WTC11 (cell line): ENCODE data around the gene HECTD4. TPM values are rescaled to one million over a fixed set of nuclear protein-coding genes. Genes with fewer than 3 reads are reported as not detected.

Experiments used
- ATF2 ChIP-seq: sonication (generic); formaldehyde crosslinking; IDR thresholded peaks from 2 replicates; pipeline ENCODE4 v1.8.1; 2022; ENCODE audit warnings: low read depth, missing genetic modification reagents, borderline replicate concordance
- E2F1 ChIP-seq: sonication (generic); formaldehyde crosslinking; IDR thresholded peaks from 2 replicates; pipeline ENCODE4 v1.8.0; 2022; ENCODE audit warnings: mild to moderate bottlenecking, missing genetic modification reagents
- E2F4 ChIP-seq: sonication (generic); formaldehyde crosslinking; IDR thresholded peaks from 2 replicates; pipeline ENCODE4 v1.8.1; 2022; ENCODE audit warnings: low read depth, mild to moderate bottlenecking, moderate library complexity, missing genetic modification reagents, borderline replicate concordance
- ELF4 ChIP-seq: sonication (generic); formaldehyde crosslinking; IDR thresholded peaks from 2 replicates; pipeline ENCODE4 v1.8.1; 2022; ENCODE audit warnings: low read depth, mild to moderate bottlenecking, moderate library complexity, missing genetic modification reagents
- GRHL2 ChIP-seq: fragments of 250-450 bp; sonication (Bioruptor Pico); IDR thresholded peaks from 2 replicates; pipeline ENCODE4 v1.8.0; 2022; ENCODE audit warnings: mild to moderate bottlenecking, moderate library complexity; ENCODE audit not compliant: insufficient replicate concordance, severe bottlenecking
- HMGXB4 ChIP-seq: sonication (generic); formaldehyde crosslinking; IDR thresholded peaks from 2 replicates; pipeline ENCODE4 v1.8.1; 2023; ENCODE audit warnings: mild to moderate bottlenecking, moderate library complexity, missing genetic modification reagents
- JUN ChIP-seq: sonication (generic); formaldehyde crosslinking; IDR thresholded peaks from 2 replicates; pipeline ENCODE4 v1.8.0; 2023; ENCODE audit warnings: mild to moderate bottlenecking, missing genetic modification reagents
- MXD4 ChIP-seq: fragments of 250-450 bp; sonication (Bioruptor Pico); IDR thresholded peaks from 2 replicates; pipeline ENCODE4 v1.8.0; 2021; ENCODE audit warnings: mild to moderate bottlenecking, moderate library complexity, borderline replicate concordance
- NFYB ChIP-seq: sonication (generic); formaldehyde crosslinking; conservative IDR thresholded peaks from 2 replicates; pipeline ENCODE4 v1.8.0; 2022; ENCODE audit warnings: low read depth, missing genetic modification reagents
- NR3C1 ChIP-seq: sonication (generic); formaldehyde crosslinking; conservative IDR thresholded peaks from 2 replicates; pipeline ENCODE4 v1.8.1; 2023; ENCODE audit warnings: low read depth, mild to moderate bottlenecking, missing genetic modification reagents
- SP1 ChIP-seq: sonication (generic); formaldehyde crosslinking; conservative IDR thresholded peaks from 2 replicates; pipeline ENCODE4 v1.8.1; 2022; ENCODE audit warnings: missing genetic modification reagents
- TCF7 ChIP-seq: sonication (generic); formaldehyde crosslinking; IDR thresholded peaks from 2 replicates; pipeline ENCODE4 v1.8.0; 2022; ENCODE audit warnings: mild to moderate bottlenecking, low read depth, missing genetic modification reagents, moderate library complexity
- ZNF121 ChIP-seq: sonication (generic); formaldehyde crosslinking; IDR thresholded peaks from 2 replicates; pipeline ENCODE4 v1.8.0; 2023; ENCODE audit warnings: missing genetic modification reagents
- ZNF232 ChIP-seq: sonication (generic); formaldehyde crosslinking; IDR thresholded peaks from 2 replicates; pipeline ENCODE4 v1.8.0; 2022; ENCODE audit warnings: mild to moderate bottlenecking, missing genetic modification reagents
- ZNF263 ChIP-seq: sonication (generic); formaldehyde crosslinking; IDR thresholded peaks from 2 replicates; pipeline ENCODE4 v1.8.1; 2022; ENCODE audit warnings: low read depth, mild to moderate bottlenecking, moderate library complexity, missing genetic modification reagents
- ZNF416 ChIP-seq: fragments of 250-450 bp; sonication (Bioruptor Pico); IDR thresholded peaks from 2 replicates; pipeline ENCODE4 v1.9.0; 2021; ENCODE audit warnings: mild to moderate bottlenecking, inconsistent platforms
- ZNF532 ChIP-seq: fragments of 250-450 bp; sonication (Bioruptor Pico); IDR thresholded peaks from 2 replicates; pipeline ENCODE4 v1.9.0; 2021; ENCODE audit warnings: mild to moderate bottlenecking, borderline replicate concordance
- ZSCAN18 ChIP-seq: fragments of 250-450 bp; sonication (Bioruptor Pico); IDR thresholded peaks from 2 replicates; pipeline ENCODE4 v2.1.2; 2022; ENCODE audit warnings: mild to moderate bottlenecking, moderate library complexity
- total RNA-seq: library from RNA; stranded (reverse); gene quantifications from 3 replicates; pipeline ENCODE4 v1.2.3, GENCODE V29; 2021

Gene HECTD4
- total RNA-seq, 1 experiment from 2014 or later: 31.7 TPM

- TF ChIP-seq ZNF263 (no peak), ZSCAN18 (no peak), E2F1 (CRISPR knock-in tag) (no peak), ELF4 (no peak), E2F4 (CRISPR knock-in tag) (no peak), TCF7 (no peak), ZNF232 (CRISPR knock-in tag) (no peak), HMGXB4 (CRISPR knock-in tag) (no peak), MXD4 (CRISPR knock-in tag) (no peak), ATF2 (CRISPR knock-in tag) (no peak), GRHL2 (CRISPR knock-in tag) (no peak), JUN (no peak), NR3C1 (CRISPR knock-in tag) (no peak), SP1 (CRISPR knock-in tag) (peak; percentile 96), ZNF532 (no peak), ZNF121 (CRISPR knock-in tag) (no peak), NFYB (CRISPR knock-in tag) (peak; percentile 98), ZNF416 (no peak)
Measured at GRCh38 chr12:112125250-112125999, 256.8 kb downstream of the HECTD4 start, which contains the start of gene TRAFD1 (continued).
